Stimulated activated CD4-positive, alpha-beta T cell treated with anti-CD3 and anti-CD28 coated beads, Interleukin-2, amount 100 ng/mL, for 48 hours (primary cell): ENCODE measurements around the gene OR5AK2.
"Not testable (repeated sequence)": the region's sequence is repeated elsewhere in the genome, so short reads cannot be mapped to it uniquely, and the experiment has no call there.

Source experiments
- DNase-seq, 2 donors: peaks; one replicate each; pipeline ENCODE4 v3.0.0-alpha.2; 2020

The OR5AK2 gene, protein sequence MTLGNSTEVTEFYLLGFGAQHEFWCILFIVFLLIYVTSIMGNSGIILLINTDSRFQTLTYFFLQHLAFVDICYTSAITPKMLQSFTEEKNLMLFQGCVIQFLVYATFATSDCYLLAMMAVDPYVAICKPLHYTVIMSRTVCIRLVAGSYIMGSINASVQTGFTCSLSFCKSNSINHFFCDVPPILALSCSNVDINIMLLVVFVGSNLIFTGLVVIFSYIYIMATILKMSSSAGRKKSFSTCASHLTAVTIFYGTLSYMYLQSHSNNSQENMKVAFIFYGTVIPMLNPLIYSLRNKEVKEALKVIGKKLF

DNA sequence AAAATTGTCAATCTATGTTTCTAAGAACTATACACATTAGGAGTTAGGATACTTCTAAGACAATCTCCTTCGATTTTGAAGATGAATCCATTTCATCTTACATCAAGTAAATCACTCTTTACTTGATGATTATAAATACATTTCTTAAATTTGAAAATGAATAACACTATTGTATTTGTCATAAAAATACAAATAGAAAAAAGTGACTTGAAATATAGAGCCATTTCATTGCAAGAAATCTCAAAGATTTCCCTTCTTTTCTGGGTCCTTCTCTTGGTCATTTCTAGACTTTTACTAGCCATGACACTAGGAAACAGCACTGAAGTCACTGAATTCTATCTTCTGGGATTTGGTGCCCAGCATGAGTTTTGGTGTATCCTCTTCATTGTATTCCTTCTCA lies at the start of gene OR5AK2:
OR5AK2 (plus strand) TSS at position 301 of the 400 bp plus-strand sequence; CDS start at position 301, 0 bp downstream.
- no peak for DNase-seq

GRCh38 chr11:56945526-56945925 lies 43.2 kb upstream of the OR5AK2 start:
- not testable (repeated sequence) for DNase-seq

DNA sequence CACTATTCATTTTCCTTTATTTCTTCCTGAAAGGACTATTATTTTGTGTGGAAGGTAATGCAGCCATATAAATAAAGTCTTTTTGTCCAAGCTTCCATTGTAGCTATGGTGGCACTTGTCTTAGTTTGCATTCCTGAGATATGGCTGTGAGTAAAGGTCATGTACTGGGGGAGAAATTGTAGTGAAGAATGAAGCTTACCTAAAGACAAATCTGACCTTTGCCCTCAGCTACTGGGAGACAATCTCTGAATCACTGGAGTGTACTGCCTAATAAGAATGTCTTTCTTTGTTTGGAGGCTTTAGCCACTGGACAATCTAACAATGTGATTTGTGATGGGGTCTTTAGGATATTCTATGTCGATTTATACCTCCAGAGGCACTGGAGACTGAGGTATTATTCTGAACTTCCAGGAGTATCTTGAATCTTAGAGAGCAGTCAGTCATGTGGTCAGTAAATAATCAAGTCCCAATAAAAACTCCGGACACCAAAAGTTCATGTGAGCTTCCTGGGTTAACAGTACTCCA lies 39.7 kb upstream of the OR5AK2 start:
- DNase-seq: no peak

GRCh38 chr11:56950510-56950909 lies 38.2 kb upstream of the OR5AK2 start:
- no peak for DNase-seq

- not testable (repeated sequence) for DNase-seq
Measured at GRCh38 chr11:56953907-56954306, 34.8 kb upstream of the OR5AK2 start.

- DNase-seq: no peak
Measured at GRCh38 chr11:56961609-56962008, 27.1 kb upstream of the OR5AK2 start.

GRCh38 chr11:56967726-56968125 lies 21.0 kb upstream of the OR5AK2 start:
- no peak for DNase-seq

GRCh38 chr11:56968524-56968923 lies 20.2 kb upstream of the OR5AK2 start:
- DNase-seq: no peak

- no peak for DNase-seq
Measured at GRCh38 chr11:56977314-56977713, 11.4 kb upstream of the OR5AK2 start.

- DNase-seq: no peak
Measured at GRCh38 chr11:56990702-56991101, 2.0 kb downstream of the OR5AK2 start.

- DNase-seq: no peak
Measured at GRCh38 chr11:56994532-56994931, 5.8 kb downstream of the OR5AK2 start.

- no peak for DNase-seq
Measured at GRCh38 chr11:57001674-57002401, 13.1 kb downstream of the OR5AK2 start.

DNA sequence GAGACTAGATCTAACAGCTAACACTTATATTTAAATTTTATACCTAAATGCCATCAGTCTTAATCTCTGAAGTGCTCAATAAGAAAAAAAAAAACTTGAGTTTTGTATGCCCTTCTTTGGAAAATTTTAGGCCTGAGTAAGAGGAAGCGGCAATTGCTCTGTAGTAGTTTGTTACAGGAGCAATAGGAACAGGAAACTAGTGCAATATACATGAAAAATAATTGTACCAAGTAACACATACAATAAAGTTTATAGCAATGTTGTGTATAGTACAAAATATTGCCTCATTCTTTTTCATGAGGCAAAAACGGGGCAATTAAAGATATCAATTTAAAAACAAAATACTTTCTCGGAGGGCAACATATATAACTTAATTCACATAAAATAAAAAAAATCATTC lies 19.7 kb downstream of the OR5AK2 start:
- DNase-seq: no peak

DNA sequence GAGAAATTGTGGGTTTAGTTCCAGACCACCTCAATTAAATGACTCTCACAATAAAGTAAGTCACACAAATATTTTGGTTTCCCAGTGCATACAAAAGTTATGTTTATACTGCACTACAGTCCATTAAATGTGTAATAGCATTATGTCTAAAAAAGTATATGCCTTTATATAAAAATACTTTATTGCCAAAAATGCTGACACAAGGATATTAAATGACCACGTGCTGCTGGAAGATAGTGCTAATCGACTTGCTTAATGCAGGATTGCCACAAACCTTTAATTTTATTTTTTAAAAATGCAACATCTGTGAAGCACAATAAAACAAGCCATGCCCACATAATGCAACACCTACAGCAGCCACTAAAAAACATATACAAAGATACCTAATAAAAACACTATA lies 27.0 kb downstream of the OR5AK2 start:
- DNase-seq: no peak

DNA sequence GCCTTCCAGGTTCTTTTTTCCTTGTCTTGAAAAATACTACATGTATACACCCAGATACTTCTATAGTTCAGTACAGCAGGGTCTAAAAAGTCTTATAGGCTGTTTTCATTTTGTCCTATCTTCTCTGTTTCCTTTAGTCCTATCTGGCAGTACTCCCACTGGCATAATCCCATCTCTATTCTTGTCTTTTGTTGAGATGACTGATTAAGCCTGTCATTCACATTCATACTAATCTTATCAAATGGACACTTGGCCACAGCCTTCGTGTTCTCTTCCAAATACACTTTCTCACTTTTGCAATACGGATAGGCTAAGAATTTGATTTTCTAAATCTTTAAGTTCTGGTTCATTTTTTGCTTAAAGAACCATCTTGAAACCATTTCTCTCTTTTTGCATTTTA lies 42.8 kb downstream of the OR5AK2 start:
- DNase-seq: no peak
